A673 (cell line): ENCODE measurements around the gene DPYD. TPM values are rescaled to one million over a fixed set of nuclear protein-coding genes. Genes with fewer than 3 reads are reported as not detected.

Experiments used
- BruUV-seq: library from RNA; stranded (reverse); fragments of 400-500 nt; replicated peaks from 2 replicates; lab custom pipeline; 2021; lab: Mats Ljungman, UMichigan
- CTCF ChIA-PET: fragments of 300-600 bp; sonication (Branson Sonifier 250); formaldehyde crosslinking; loops from one replicate; lab custom pipeline; 2022; ENCODE audit warnings: antibody characterized with exemption; lab: Charles Lee
- POLR2A ChIA-PET: fragments of 300-600 bp; sonication (Branson Sonifier 250); formaldehyde crosslinking; loops from one replicate; lab custom pipeline; 2022; ENCODE audit warnings: antibody characterized with exemption; ENCODE audit not compliant: low non-redundant PET; lab: Charles Lee
- DNase-seq: peaks from one replicate; pipeline ENCODE4 v3.0.0-alpha.2; 2015; ENCODE audit warnings: low spot score
- H3K27ac ChIP-seq: fragments of 200-600 bp; sonication (generic); 2 replicates; pipeline ENCODE4 v1.5.1; 2016; ENCODE audit warnings: mixed run types, low read depth, mild to moderate bottlenecking, mixed read lengths, antibody characterized with exemption, low read length; ENCODE audit not compliant: poor library complexity, severe bottlenecking
- H3K27me3 ChIP-seq: fragments of 200-600 bp; sonication (generic); replicated peaks from 2 replicates; pipeline ENCODE4 v1.6.1; 2017; ENCODE audit warnings: mixed run types, low read depth, mild to moderate bottlenecking, mixed read lengths, antibody characterized with exemption, low read length; ENCODE audit not compliant: insufficient read depth, poor library complexity
- H3K36me3 ChIP-seq: fragments of 200-600 bp; sonication (generic); 2 replicates; pipeline ENCODE4 v1.6.1; 2016; ENCODE audit warnings: mixed run types, mild to moderate bottlenecking, mixed read lengths, antibody characterized with exemption, low read length; ENCODE audit not compliant: insufficient read depth, poor library complexity, severe bottlenecking
- H3K4me1 ChIP-seq: fragments of 200-600 bp; sonication (generic); 2 replicates; pipeline ENCODE4 v1.6.1; 2017; ENCODE audit warnings: mixed run types, mild to moderate bottlenecking, mixed read lengths, antibody characterized with exemption, low read length; ENCODE audit not compliant: insufficient read depth, poor library complexity, severe bottlenecking
- H3K4me3 ChIP-seq: fragments of 200-600 bp; sonication (generic); 2 replicates; pipeline ENCODE4 v1.5.1; 2016; ENCODE audit warnings: low read depth, mixed run types, mild to moderate bottlenecking, mixed read lengths, low read length; ENCODE audit not compliant: poor library complexity, severe bottlenecking
- H3K9me3 ChIP-seq: fragments of 200-600 bp; sonication (generic); 2 replicates; pipeline ENCODE4 v1.6.1; 2016; ENCODE audit warnings: mixed run types, low read depth, mild to moderate bottlenecking, mixed read lengths, antibody characterized with exemption, low read length; ENCODE audit not compliant: poor library complexity, severe bottlenecking
- EZH2 ChIP-seq: fragments of 200-600 bp; sonication (generic); IDR thresholded peaks from 2 replicates; pipeline ENCODE4 v1.6.1; 2017; ENCODE audit warnings: borderline replicate concordance, low read depth, mild to moderate bottlenecking, mixed read lengths, antibody characterized with exemption, low read length; ENCODE audit not compliant: poor library complexity, severe bottlenecking
- intact Hi-C: fragments of 100-400 bp; cut with micrococcal nuclease; formaldehyde crosslinking; loops from one replicate; pipeline ENCODE4 v1.10.0; 2022; ENCODE audit not compliant: unreplicated experiment
- total RNA-seq: library from RNA; stranded (reverse); gene quantifications from 2 replicates; pipeline ENCODE4 v1.2.3, GENCODE V29; 2021
- TF ChIP-seq, protein P1 (sequence below): fragments of 300-800, 200-600 bp; sonication (generic); conservative IDR thresholded peaks from 2 replicates; pipeline ENCODE4 v1.5.1; 2017; ENCODE audit warnings: low read depth, mild to moderate bottlenecking, antibody characterized with exemption, low read length, moderate library complexity, mixed read lengths

DPYD gene
- total RNA-seq, 1 experiment from 2014 or later, result 13.4 TPM

GRCh38 chr1:97140611-97141010 is 780.2 kb downstream of the DPYD start:
- intact Hi-C loops, result no loop called here
- no peak overlapping the region for H3K27ac ChIP-seq
- H3K36me3 ChIP-seq, result no peaks in the 10 kb centered on the region
- H3K27me3 ChIP-seq, result no peaks in the 10 kb centered on the region
- peaks cover 27% of the 10 kb centered on the region for H3K4me1 ChIP-seq
- BruUV-seq, result no TSS peak
- CTCF ChIA-PET, result no interaction called here
- POLR2A ChIA-PET, result no interaction called here
- DNase-seq, result no peak
- no peak overlapping the region for H3K4me3 ChIP-seq
- TF ChIP-seq, protein P1, sequence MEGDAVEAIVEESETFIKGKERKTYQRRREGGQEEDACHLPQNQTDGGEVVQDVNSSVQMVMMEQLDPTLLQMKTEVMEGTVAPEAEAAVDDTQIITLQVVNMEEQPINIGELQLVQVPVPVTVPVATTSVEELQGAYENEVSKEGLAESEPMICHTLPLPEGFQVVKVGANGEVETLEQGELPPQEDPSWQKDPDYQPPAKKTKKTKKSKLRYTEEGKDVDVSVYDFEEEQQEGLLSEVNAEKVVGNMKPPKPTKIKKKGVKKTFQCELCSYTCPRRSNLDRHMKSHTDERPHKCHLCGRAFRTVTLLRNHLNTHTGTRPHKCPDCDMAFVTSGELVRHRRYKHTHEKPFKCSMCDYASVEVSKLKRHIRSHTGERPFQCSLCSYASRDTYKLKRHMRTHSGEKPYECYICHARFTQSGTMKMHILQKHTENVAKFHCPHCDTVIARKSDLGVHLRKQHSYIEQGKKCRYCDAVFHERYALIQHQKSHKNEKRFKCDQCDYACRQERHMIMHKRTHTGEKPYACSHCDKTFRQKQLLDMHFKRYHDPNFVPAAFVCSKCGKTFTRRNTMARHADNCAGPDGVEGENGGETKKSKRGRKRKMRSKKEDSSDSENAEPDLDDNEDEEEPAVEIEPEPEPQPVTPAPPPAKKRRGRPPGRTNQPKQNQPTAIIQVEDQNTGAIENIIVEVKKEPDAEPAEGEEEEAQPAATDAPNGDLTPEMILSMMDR, result no peak
- no peak for TF ChIP-seq EZH2
- H3K9me3 ChIP-seq, result no peaks in the 10 kb centered on the region

GRCh38 chr1:97139512-97139911 is 781.3 kb downstream of the DPYD start:
- intact Hi-C loops, result loop anchor here (5.0 kb wide), 1 partner anchor 172 kb away; no protein-coding TSS in a partner anchor
- no peaks in the 10 kb centered on the region for H3K9me3 ChIP-seq
- H3K27me3 ChIP-seq, result no peaks in the 10 kb centered on the region
- no peak overlapping the region for H3K27ac ChIP-seq
- CTCF ChIA-PET, result no interaction called here
- no peak overlapping the region for H3K4me3 ChIP-seq
- POLR2A ChIA-PET, result interaction anchor here (0.6 kb wide), 1 partner anchor 1197 kb away, joined by 3 read pairs; no protein-coding TSS in a partner anchor
- H3K36me3 ChIP-seq, result no peaks in the 10 kb centered on the region
- H3K4me1 ChIP-seq, result peaks cover 18% of the 10 kb centered on the region
- DNase-seq, result no peak
- TF ChIP-seq, protein P1, result no peak
- TF ChIP-seq EZH2, result no peak
- BruUV-seq, result no TSS peak

- TF ChIP-seq, protein P1, result no peak
- no peak for TF ChIP-seq EZH2
- Histone ChIP-seq H3K27ac (peak overlapping the region; percentile 55), H3K36me3 (no peaks in the 10 kb centered on the region), H3K4me1 (peaks cover 16% of the 10 kb centered on the region), H3K9me3 (no peaks in the 10 kb centered on the region), H3K27me3 (no peaks in the 10 kb centered on the region), H3K4me3 (peak overlapping the region; percentile 17)
- ChIA-PET CTCF (interaction anchor here (0.8 to 1.5 kb wide), 4 partner anchors 11 to 1330 kb away, joined by 3 to 7 read pairs (median 3); no protein-coding TSS in a partner anchor), POLR2A (no interaction called here)
- no TSS peak for BruUV-seq
- intact Hi-C loops, result loop anchor here (5.0 kb wide), 1 partner anchor 171 kb away; no protein-coding TSS in a partner anchor
- DNase-seq, result peak; percentile 55
Measured at GRCh38 chr1:97138515-97139032, 782.3 kb downstream of the DPYD start.
